Fibroblast of skin of scalp (primary cell): ENCODE measurements around the gene WDR45B.

Experiments
- DNase-seq: peaks from one replicate; pipeline ENCODE4 v3.0.0-alpha.2; 2013

Gene WDR45B

DNA sequence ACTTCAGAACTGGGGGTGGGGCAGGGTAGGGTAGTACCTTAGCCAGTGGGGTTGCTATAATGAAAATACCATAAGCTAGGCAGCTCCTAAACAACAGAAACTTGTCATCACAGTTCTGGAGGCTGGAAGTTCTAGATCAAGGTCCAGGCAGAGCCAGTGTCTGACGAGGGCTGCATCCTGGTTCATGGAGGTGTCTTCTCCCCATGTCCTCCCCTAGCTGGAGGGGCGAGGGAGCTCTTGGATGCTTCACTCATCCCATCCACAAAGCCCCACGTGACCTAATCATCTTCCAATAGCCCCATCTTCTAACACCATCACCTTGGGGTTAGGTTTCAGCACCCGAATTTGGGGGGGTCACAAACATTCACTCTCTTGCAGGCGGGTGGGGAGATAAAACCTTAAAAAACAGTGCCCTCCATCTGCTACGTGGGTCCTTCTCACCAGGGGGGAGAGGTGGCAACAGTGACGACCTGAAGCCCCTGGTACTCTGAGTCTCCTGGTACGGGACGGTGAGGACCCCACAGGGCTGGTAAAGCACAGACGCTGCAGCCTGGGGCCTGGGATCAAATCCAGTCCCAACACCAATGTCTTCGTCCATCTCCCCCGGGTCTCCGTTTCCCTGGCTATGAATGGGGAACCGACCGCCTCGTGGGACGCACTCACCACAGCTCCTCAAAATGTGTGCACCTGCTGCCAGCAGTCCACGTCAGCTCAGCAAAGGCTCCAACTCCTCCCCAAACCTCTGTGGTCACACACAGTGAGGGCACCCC, 27.4 kb upstream of the WDR45B start:
- no peak for DNase-seq

DNA sequence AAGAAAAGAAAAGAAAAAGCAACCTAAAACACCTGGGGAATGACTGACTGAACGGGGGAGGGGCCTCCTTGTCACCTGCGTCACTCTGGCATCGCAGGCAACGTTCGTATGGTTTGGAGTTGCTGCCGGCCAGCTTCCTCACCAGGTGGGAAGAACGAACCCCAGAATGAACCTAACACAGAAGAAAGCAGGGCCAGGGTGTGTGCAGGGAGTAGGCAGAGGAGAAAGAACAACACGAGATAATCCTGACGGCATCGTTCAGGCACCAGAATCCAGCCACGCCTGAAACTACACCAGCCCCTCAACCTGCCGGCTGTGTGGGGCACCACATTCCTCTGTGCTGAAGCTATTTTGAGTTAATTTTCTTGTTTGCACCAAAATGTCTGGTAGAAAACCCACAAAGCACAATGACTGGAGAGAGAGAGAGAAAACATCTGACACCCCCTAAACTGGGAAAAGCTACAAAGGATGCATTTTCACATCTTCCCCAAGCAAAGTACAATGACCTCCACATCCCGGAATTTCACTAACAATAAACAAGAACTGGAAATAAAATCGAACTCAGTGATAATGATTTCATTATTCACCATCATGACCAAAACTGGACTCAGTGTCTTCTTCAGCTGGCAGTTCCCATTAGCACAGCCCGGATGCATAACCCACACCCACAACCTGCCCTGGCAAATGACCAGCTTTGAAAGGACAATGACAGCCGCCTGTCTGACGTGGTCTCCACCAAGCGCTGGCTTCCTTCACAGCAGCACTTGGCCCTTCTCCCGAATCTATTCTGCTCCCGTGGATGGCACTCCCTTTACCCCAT, 26.6 kb upstream of the WDR45B start:
- DNase-seq = no peak

GRCh38 chr17:82670661-82671450, 22.6 kb upstream of the WDR45B start:
- DNase-seq = no peak

GRCh38 chr17:82668631-82669099, 20.4 kb upstream of the WDR45B start:
- peak; percentile 71 for DNase-seq

DNA sequence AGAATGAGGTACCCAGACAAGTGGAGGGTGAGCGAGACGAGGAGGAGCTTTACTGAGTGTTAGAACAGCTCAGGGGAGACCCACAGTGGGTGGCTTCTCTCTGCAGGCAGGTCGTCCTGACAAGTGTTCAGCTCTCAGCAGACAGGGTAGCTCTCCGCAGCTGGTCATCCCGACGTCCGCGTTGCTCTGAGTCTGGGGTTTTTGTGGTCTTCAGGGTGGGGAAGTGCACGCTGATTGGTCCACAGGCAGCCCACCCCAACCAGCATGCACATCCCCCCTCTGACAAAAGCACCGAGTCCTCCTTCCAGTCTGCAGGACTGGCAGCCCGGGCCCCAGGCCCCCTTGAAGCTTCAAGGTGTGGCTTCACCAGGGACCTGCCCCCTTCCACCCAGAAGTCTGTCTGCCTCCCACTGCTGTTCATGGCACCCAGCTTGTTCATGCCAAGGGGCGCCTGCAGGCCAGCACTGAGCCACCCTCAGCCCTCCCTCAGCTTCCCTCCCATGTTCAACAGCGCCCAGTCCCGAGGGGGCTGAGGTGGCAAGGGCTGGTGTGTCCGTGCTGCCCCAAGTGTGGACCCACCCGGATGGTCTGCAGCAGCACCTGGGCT, 19.9 kb upstream of the WDR45B start:
- no peak for DNase-seq

- DNase-seq = no peak
Observed at GRCh38 chr17:82667668-82668000, 19.4 kb upstream of the WDR45B start.

DNA sequence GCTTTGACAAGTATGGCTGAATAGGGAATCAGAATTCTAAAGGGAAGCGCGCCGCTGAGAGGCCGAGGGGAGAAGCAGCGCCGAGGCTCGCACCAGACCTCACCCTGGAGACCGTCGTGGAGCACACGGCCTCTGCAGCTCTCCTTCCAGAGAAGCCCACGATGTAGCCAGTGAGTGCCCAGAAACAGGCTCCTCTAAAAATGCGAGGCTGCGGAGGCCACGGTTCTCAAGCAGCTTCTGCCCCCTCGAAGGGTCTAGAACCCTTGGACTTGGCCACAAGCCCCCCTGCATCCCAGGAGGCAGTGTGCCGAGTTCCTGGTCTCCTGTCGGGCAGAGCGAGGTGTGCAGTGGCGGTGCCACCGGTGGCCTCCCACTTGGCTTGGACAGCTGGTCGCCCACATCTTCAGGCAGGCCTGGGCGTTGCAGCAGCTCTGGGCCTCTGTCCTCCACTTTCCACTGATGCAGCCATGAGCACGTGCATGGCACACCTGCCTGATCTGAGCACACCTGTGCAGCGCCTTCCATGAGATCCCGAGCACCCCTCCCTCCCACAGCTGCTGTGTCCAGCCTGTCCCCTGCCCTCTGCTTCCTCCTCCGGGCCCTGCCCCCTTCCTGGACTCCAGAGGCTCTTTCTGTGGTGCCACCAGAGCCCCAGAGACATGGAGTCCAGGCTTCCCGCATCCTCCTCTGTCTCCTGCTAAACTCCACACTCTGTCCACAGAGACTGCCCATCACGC, 18.9 kb upstream of the WDR45B start:
- no peak for DNase-seq

DNA sequence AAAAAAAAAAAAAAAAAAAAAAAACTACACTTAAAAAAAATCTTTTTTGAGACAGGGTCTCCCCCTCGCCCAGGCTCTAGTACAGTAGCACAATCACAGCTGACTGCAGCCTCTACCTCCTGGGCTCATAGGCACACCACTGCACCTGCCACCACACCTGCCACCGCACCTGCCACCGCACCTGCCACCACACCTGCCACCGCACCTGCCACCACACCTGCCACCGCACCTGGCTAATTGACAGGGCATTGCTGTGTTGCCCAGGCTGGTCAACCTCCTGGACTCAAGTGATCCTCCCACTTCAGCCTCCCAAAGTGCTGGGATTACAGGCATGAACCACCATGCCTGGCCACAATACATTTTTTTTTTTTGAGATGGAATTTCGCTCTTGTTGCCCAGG, 17.6 kb upstream of the WDR45B start:
- DNase-seq = no peak

GRCh38 chr17:82665217-82665616, 17.0 kb upstream of the WDR45B start:
- DNase-seq = no peak

- no peak for DNase-seq
Observed at GRCh38 chr17:82664701-82665182, 16.5 kb upstream of the WDR45B start.

GRCh38 chr17:82664276-82664575, 16.0 kb upstream of the WDR45B start:
- no peak for DNase-seq

DNA sequence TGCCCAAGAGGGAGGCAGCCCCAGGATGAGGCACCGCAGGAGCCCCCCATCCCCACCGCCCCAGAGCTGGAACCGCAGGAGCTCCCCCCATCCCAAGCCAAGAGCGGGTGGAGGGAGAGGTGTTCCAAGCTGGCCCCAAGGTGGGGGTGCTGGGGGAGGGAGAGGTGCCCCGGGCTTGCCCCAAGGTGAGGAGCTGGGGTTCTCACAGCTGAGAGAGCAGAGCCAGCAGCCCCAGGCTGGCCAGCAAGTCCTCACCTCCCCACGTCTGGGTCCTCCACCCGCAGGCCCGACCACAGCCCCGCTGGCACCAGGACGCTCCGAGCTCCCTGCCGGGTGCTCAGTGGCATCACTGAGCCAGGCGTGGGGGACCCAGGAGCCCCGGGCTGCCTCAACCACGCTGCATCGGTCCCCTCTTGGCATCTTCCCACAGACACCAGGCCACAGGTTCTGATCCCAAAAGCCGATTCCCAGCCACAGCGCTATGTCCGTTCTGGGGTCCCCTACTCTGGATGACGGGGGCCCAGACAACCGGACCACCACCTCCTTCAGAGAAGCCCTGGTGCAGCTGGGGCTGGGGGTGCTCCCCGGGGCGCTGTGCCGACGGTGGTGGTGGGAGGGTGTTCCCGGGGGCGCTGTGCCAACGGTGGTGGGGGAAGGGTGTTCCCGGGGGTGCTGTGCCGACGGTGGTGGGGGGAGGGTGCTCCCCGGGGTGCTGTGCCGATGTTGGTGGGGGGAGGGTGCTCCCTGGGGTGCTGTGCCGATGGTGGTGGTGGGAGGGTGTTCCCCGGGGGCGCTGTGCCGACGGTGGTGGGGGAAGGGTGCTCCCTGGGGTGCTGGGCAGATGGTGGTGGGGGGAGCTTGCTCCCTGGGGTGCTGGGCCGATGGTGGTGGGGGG, 15.4 kb upstream of the WDR45B start:
- no peak for DNase-seq

GRCh38 chr17:82662711-82663261, 14.5 kb upstream of the WDR45B start:
- DNase-seq = no peak

DNA sequence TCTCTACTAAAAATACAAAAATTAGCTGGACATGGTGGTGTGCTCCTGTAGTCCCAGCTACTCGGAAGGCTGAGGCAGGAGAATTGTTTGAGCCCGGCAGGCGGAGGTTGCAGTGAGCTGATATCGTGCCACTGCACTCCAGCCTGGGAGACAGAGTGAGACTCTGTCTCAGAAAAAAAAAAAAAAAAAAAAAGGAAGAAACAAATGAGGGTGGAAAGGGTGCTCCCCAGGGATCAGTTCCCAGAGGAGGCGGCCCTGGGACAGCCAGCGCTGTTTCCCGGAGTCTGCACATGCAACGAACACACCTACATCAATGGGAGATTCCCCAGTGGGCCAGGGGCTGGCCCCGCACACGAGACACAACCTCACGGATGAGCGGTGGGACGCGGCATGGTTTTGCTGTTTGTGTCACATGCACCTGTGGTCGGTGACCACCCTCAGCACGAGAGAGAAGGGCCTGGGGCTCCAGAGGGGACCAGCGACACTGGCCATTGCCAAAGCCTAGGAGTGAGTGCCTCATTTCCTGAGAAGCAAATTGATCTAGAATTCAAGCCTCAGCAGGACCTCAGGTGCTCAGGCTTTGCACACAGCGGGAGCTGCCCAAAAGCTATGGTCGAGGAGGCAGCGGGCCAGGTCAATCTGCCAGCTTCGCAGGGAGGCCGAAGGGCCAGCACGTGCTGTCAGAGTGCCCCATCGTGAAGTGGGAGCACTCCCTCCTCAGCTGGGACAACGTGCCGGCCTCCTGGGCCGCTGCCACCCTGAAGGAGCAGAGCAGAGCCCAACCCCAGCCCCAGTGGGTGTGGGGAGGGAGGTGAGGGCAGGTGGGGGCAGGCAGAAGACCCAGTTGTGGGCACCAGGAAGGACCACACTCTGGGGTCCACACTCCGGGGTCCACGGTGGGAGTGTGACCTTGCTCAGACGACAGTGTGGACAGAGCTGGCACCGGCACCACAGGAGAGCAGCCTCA, 13.8 kb upstream of the WDR45B start:
- DNase-seq = no peak

- no peak for DNase-seq
Observed at GRCh38 chr17:82659886-82660285, 11.6 kb upstream of the WDR45B start.

DNA sequence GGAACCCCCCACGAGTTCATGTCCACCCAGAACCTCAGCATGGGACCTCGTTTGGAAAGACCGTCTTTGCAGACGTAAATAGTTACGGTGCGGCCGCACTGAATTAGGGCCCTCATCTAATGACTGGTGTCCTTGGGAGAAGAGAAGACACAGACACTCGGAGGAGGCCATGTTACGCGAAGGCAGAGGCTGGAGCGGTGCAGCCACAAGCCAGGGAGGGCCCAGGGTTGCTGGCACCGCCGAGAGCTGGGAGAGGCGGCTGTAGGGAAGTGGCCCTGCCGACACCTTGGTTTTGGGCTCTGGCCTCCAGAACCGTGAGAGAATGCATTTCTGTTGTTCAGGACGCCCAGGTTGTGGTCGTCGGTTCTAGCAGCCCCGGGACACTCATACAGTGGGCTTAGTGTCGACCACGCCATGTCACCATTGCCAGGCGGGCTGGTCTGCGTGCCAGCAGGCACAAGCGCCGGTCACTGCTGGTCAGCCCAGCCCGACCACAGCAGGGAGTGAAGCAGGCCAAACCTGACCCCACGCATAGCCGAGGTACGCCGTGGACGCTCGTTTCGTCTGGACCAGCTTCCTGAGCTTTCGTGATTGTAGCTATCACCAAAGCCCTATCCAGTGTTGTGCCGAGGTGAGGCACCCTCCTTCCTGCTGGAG, 10.7 kb upstream of the WDR45B start:
- DNase-seq = no peak

GRCh38 chr17:82658331-82658730, 10.1 kb upstream of the WDR45B start:
- DNase-seq = no peak

GRCh38 chr17:82657926-82658325, 9.7 kb upstream of the WDR45B start:
- DNase-seq = no peak

DNA sequence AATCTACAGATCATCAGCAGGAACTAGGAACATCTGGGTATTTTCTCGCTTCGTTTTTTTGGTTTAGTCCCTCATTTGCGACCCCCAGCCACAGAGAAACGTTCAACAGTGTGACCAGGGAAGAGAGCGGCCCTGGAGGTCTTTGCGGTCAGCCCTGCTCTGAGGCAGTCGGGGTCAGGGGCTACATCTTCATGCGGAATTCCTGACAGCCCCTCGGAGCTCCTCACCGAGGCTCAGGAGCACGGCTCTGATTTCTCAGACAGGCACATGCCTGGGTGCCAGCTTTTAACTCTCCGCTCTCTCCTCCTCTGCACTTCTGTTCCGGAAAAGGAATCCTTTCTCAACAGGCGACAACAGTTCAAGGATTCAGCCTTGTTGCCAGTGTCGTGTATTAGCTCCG, 8.0 kb upstream of the WDR45B start:
- DNase-seq = no peak
